ENCODE data around the gene COX17.

The COX17 gene

DNA sequence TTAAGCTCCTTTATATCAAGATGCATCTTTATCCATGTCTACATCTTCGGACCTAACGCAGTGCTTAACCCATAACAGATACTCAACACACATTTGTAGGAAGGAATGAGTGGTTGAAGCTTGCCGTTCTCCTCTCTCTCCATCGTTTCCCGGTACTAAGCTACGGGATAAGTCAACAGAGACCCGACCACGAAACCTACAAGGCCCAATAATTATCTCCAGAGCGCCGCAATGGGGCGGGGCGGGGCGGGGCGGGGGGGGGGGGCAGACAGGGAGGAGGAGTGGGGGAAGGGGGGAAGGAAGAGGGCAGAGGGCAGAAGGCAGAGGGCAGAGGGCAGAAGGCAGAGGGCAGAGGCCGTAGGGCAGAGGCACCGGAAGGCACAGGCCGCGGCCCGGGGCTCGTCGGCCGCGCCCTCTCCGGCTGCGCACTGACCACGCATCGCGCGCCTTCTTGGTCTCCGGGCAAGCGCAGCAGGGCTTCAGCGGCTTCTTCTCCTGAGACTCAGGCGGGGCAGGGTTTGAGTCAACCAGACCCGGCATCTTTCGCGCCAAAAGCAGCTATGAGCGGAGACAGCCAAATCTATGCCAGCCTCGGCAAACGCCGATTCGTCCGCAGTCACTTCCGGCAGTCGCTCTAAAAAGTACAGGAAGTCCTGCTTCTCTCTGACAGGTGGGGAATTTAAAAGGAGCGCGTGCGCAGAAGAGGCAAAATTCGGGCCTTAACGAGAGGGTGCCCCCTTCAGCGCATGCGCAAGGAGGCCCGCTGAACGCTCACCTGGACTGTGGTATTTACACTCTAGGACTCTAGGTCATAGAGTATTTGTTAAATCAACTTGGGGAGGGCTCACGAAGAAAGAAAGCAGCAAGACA lies at the start of gene COX17:
COX17 (minus strand) TSS at position 636 of the 870 bp plus-strand sequence; CDS start at position 540, 96 bp downstream.
- Histone ChIP-seq H3K27me3 (ENCODE audit: control insufficient read depth in 2 of 2, insufficient read depth in 2 of 2, low read length in 2 of 2) (no peaks in the 10 kb centered on the region), H3K36me3 (ENCODE audit: control insufficient read depth in 2 of 2, insufficient read depth in 2 of 2, low read length in 2 of 2) (peaks cover 17 to 21% of the 10 kb centered on the region in 2 donors), H3K4me1 (ENCODE audit: control insufficient read depth in 2 of 2, insufficient read depth in 2 of 2, low read length in 2 of 2) (peaks cover 9 to 19% of the 10 kb centered on the region in 2 donors), H3K9ac (ENCODE audit: low read depth in 1 of 2, low read length in 2 of 2) (peak within 1 kb of the TSS; percentile 76 to 85), H3K4me3 (ENCODE audit: low read length in 2 of 2) (peak within 1 kb of the TSS; percentile 84), H3K27ac (ENCODE audit: low read depth in 2 of 2, low read length in 2 of 2) (peak within 1 kb of the TSS; percentile 86 to 91), H3K9me3 (ENCODE audit: control insufficient read depth in 2 of 2, low read length in 2 of 2) (no peaks in the 10 kb centered on the region)

GRCh38 chr3:119726909-119727308 lies 49.7 kb upstream of the COX17 start:
- Histone ChIP-seq H3K27me3 (ENCODE audit: control insufficient read depth in 2 of 2, insufficient read depth in 2 of 2, low read length in 2 of 2) (no peaks in the 10 kb centered on the region), H3K27ac (ENCODE audit: low read depth in 2 of 2, low read length in 2 of 2) (no peak overlapping the region), H3K4me1 (ENCODE audit: control insufficient read depth in 2 of 2, insufficient read depth in 2 of 2, low read length in 2 of 2) (no peaks in the 10 kb centered on the region), H3K9ac (ENCODE audit: low read depth in 1 of 2, low read length in 2 of 2) (no peak overlapping the region), H3K36me3 (ENCODE audit: control insufficient read depth in 2 of 2, insufficient read depth in 2 of 2, low read length in 2 of 2) (no peaks in the 10 kb centered on the region), H3K4me3 (ENCODE audit: low read length in 2 of 2) (no peak overlapping the region), H3K9me3 (ENCODE audit: control insufficient read depth in 2 of 2, low read length in 2 of 2) (no peaks in the 10 kb centered on the region)

GRCh38 chr3:119723022-119723421 lies 45.8 kb upstream of the COX17 start:
- no peak overlapping the region for H3K9ac ChIP-seq (ENCODE audit: low read depth in 1 of 2, low read length in 2 of 2)
- no peak overlapping the region for H3K4me3 ChIP-seq (ENCODE audit: low read length in 2 of 2)
- no peaks in the 10 kb centered on the region for H3K36me3 ChIP-seq (ENCODE audit: control insufficient read depth in 2 of 2, insufficient read depth in 2 of 2, low read length in 2 of 2)
- H3K9me3 ChIP-seq (ENCODE audit: control insufficient read depth in 2 of 2, low read length in 2 of 2) = no peaks in the 10 kb centered on the region
- no peaks in the 10 kb centered on the region for H3K4me1 ChIP-seq (ENCODE audit: control insufficient read depth in 2 of 2, insufficient read depth in 2 of 2, low read length in 2 of 2)
- no peak overlapping the region for H3K27ac ChIP-seq (ENCODE audit: low read depth in 2 of 2, low read length in 2 of 2)
- no peaks in the 10 kb centered on the region for H3K27me3 ChIP-seq (ENCODE audit: control insufficient read depth in 2 of 2, insufficient read depth in 2 of 2, low read length in 2 of 2)

GRCh38 chr3:119717520-119717919 lies 40.3 kb upstream of the COX17 start:
- Histone ChIP-seq H3K9ac (ENCODE audit: low read depth in 1 of 2, low read length in 2 of 2) (no peak overlapping the region), H3K36me3 (ENCODE audit: control insufficient read depth in 2 of 2, insufficient read depth in 2 of 2, low read length in 2 of 2) (no peaks in the 10 kb centered on the region), H3K4me1 (ENCODE audit: control insufficient read depth in 2 of 2, insufficient read depth in 2 of 2, low read length in 2 of 2) (no peaks in the 10 kb centered on the region), H3K9me3 (ENCODE audit: control insufficient read depth in 2 of 2, low read length in 2 of 2) (no peaks in the 10 kb centered on the region), H3K4me3 (ENCODE audit: low read length in 2 of 2) (no peak overlapping the region), H3K27ac (ENCODE audit: low read depth in 2 of 2, low read length in 2 of 2) (peak overlapping the region in 1 of 2 donors; percentile 32), H3K27me3 (ENCODE audit: control insufficient read depth in 2 of 2, insufficient read depth in 2 of 2, low read length in 2 of 2) (no peaks in the 10 kb centered on the region)

DNA sequence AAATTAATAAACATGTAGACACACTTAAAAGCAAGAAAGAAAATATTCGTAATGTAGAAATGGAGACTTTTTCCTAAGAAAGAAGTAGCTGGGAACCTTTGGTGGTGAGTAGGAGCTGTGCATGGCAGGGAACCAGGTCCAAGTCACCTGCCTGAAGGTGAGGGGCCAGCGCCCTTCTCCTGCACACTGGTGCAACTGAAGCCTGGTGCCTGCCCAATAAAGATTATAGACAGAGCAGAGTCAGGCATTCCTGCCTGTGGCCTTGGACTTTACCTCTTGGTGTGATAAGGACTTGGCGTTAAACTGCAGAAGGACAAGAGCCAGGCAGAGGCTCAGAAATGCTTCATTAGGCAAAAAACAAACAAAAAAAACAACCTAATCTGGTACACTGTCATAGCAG lies 39.8 kb upstream of the COX17 start:
- Histone ChIP-seq H3K9ac (ENCODE audit: low read depth in 1 of 2, low read length in 2 of 2) (no peak overlapping the region), H3K36me3 (ENCODE audit: control insufficient read depth in 2 of 2, insufficient read depth in 2 of 2, low read length in 2 of 2) (no peaks in the 10 kb centered on the region), H3K4me3 (ENCODE audit: low read length in 2 of 2) (no peak overlapping the region), H3K4me1 (ENCODE audit: control insufficient read depth in 2 of 2, insufficient read depth in 2 of 2, low read length in 2 of 2) (no peaks in the 10 kb centered on the region), H3K9me3 (ENCODE audit: control insufficient read depth in 2 of 2, low read length in 2 of 2) (no peaks in the 10 kb centered on the region), H3K27me3 (ENCODE audit: control insufficient read depth in 2 of 2, insufficient read depth in 2 of 2, low read length in 2 of 2) (no peaks in the 10 kb centered on the region), H3K27ac (ENCODE audit: low read depth in 2 of 2, low read length in 2 of 2) (peak overlapping the region; percentile 32 to 48)

DNA sequence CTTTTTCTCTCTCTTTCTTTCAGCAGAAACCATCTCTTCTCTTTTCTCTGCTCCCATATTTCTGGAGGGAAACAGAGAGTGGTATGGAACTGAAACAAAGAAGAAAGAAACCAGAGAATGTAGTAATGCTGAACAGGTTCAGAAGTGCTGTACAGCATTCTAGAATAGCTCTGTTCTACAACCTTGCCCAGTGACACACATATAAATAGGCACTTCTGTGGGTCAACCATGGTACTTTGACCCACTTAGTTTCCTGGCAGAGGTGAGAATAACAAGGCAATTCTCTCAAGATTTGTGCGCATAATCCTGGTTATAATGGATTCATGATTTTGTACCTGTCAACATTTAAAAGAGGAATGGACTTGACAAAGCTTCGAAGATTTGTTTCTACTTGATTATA lies 37.9 kb upstream of the COX17 start:
- Histone ChIP-seq H3K4me1 (ENCODE audit: control insufficient read depth in 2 of 2, insufficient read depth in 2 of 2, low read length in 2 of 2) (no peaks in the 10 kb centered on the region), H3K4me3 (ENCODE audit: low read length in 2 of 2) (no peak overlapping the region), H3K9me3 (ENCODE audit: control insufficient read depth in 2 of 2, low read length in 2 of 2) (no peaks in the 10 kb centered on the region), H3K27ac (ENCODE audit: low read depth in 2 of 2, low read length in 2 of 2) (peak overlapping the region; percentile 1 to 18), H3K27me3 (ENCODE audit: control insufficient read depth in 2 of 2, insufficient read depth in 2 of 2, low read length in 2 of 2) (no peaks in the 10 kb centered on the region), H3K9ac (ENCODE audit: low read depth in 1 of 2, low read length in 2 of 2) (no peak overlapping the region), H3K36me3 (ENCODE audit: control insufficient read depth in 2 of 2, insufficient read depth in 2 of 2, low read length in 2 of 2) (no peaks in the 10 kb centered on the region)

GRCh38 chr3:119703820-119704531 lies 26.8 kb upstream of the COX17 start:
- no peak overlapping the region for H3K27ac ChIP-seq (ENCODE audit: low read depth in 2 of 2, low read length in 2 of 2)
- no peaks in the 10 kb centered on the region for H3K9me3 ChIP-seq (ENCODE audit: control insufficient read depth in 2 of 2, low read length in 2 of 2)
- peaks cover 10 to 13% of the 10 kb centered on the region in 2 donors for H3K4me1 ChIP-seq (ENCODE audit: control insufficient read depth in 2 of 2, insufficient read depth in 2 of 2, low read length in 2 of 2)
- H3K36me3 ChIP-seq (ENCODE audit: control insufficient read depth in 2 of 2, insufficient read depth in 2 of 2, low read length in 2 of 2) = no peaks in the 10 kb centered on the region
- H3K4me3 ChIP-seq (ENCODE audit: low read length in 2 of 2) = no peak overlapping the region
- peaks cover 0 to 3% of the 10 kb centered on the region in 2 donors for H3K27me3 ChIP-seq (ENCODE audit: control insufficient read depth in 2 of 2, insufficient read depth in 2 of 2, low read length in 2 of 2)
- H3K9ac ChIP-seq (ENCODE audit: low read depth in 1 of 2, low read length in 2 of 2) = no peak overlapping the region

GRCh38 chr3:119702530-119703527 lies 25.6 kb upstream of the COX17 start, which contains the start of gene CFAP91:
TSS of gene CFAP91 (plus strand) at chr3:119703022. CDS start at chr3:119703099, 77 bp downstream.
- H3K36me3 ChIP-seq (ENCODE audit: control insufficient read depth in 2 of 2, insufficient read depth in 2 of 2, low read length in 2 of 2) = no peaks in the 10 kb centered on the region
- H3K4me3 ChIP-seq (ENCODE audit: low read length in 2 of 2) = peak within 1 kb of the TSS; percentile 66 to 73
- H3K9me3 ChIP-seq (ENCODE audit: control insufficient read depth in 2 of 2, low read length in 2 of 2) = no peaks in the 10 kb centered on the region
- peaks cover 0 to 3% of the 10 kb centered on the region in 2 donors for H3K27me3 ChIP-seq (ENCODE audit: control insufficient read depth in 2 of 2, insufficient read depth in 2 of 2, low read length in 2 of 2)
- H3K27ac ChIP-seq (ENCODE audit: low read depth in 2 of 2, low read length in 2 of 2) = no peak within 1 kb of the TSS
- peak within 1 kb of the TSS in 1 of 2 donors; percentile 49 for H3K9ac ChIP-seq (ENCODE audit: low read depth in 1 of 2, low read length in 2 of 2)
- peaks cover 10 to 13% of the 10 kb centered on the region in 2 donors for H3K4me1 ChIP-seq (ENCODE audit: control insufficient read depth in 2 of 2, insufficient read depth in 2 of 2, low read length in 2 of 2)

DNA sequence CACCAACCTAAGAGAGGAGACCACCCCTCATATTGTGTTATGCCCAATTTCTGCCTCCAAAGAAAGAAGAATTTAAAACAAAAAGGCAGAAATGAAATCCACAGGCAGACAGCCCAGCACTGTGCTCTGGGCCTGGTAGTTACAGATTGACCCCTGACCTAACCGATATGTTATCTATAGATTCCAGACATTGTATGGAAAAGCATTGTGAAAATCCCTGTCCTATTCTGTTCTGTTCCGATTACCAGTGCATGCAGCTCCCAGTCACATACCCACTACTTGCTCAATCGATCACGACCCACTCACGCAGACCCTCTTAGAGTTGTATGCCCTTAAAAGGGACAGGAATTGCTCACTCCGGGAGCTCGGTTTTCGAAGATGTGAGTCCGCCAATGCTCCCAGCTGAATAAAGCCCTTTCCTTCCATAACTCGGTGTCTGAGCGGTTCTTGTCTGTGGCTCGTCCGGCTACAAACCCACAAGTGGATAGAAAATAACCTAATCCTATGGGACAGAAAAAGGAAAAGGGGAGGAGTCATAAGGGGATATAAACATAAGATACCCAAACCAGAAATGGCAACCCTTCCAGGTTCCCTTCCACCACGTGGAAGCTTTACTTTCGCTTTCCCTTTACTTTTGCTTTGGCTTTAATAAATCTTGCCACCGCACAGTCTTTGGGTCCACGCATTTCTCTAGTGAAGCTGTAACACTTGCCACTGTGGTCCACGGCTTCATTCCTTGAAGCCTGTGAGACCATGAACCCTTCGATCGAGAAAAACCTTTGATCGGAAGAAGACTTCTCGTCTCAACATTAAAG lies 23.9 kb upstream of the COX17 start:
- H3K9me3 ChIP-seq (ENCODE audit: control insufficient read depth in 2 of 2, low read length in 2 of 2) = no peaks in the 10 kb centered on the region
- H3K9ac ChIP-seq (ENCODE audit: low read depth in 1 of 2, low read length in 2 of 2) = no peak overlapping the region
- H3K4me3 ChIP-seq (ENCODE audit: low read length in 2 of 2) = no peak overlapping the region
- H3K36me3 ChIP-seq (ENCODE audit: control insufficient read depth in 2 of 2, insufficient read depth in 2 of 2, low read length in 2 of 2) = no peaks in the 10 kb centered on the region
- no peak overlapping the region for H3K27ac ChIP-seq (ENCODE audit: low read depth in 2 of 2, low read length in 2 of 2)
- peaks cover 0 to 3% of the 10 kb centered on the region in 2 donors for H3K27me3 ChIP-seq (ENCODE audit: control insufficient read depth in 2 of 2, insufficient read depth in 2 of 2, low read length in 2 of 2)
- H3K4me1 ChIP-seq (ENCODE audit: control insufficient read depth in 2 of 2, insufficient read depth in 2 of 2, low read length in 2 of 2) = peaks cover 10 to 13% of the 10 kb centered on the region in 2 donors
